Measurements from ENCODE around the gene RGS5.

The RGS5 gene

GRCh38 chr1:163178628-163179027 lies 24.1 kb downstream of the RGS5 start:
- DNase-seq = no peak

GRCh38 chr1:163176797-163177196 lies 25.9 kb downstream of the RGS5 start:
- DNase-seq = no peak

DNA sequence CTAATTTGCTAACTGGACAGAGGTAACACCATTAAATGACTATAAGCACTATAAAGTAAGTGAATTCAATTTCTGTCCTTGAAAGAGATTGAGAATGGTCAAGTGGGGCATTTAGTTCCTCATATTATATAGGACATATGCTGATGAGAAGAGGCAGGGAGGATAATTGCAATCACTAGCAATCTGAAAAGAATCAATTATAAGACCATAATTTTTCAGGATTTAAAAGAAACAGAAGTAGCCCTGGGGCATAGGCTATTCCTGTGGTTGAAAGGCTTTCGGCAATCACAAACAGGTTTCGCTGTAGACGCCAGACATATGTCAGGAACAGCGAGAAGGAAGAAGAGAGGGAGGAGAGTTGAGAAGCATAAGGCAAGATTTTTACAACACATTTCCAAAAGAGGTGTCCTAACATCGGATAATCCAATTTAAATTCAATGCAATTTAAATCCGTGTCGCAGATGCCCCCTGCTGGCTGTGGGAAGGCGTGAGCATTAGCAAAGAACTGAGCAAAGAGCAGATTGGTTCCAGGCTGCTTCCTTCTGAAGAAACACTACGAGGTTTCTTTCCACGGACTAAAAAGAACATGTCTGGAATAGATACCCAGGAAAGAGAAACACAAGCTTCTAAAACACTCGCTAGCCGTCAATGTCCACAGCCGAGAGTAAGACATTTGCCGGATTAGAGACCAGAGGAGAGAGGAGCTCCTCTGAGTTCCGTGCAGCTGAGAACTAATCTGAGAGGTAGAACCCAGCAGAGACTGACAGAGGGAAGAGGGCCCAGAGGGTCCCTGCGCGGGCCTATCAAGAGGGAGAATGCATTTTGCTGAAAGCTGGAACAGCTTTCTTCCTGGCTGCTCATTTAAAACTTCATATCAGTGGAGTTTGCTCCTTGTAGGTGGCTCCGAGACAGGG lies 27.9 kb downstream of the RGS5 start:
- no peak for DNase-seq

GRCh38 chr1:163173121-163173520 lies 29.6 kb downstream of the RGS5 start:
- no peak for DNase-seq

GRCh38 chr1:163172596-163172995 lies 30.1 kb downstream of the RGS5 start:
- DNase-seq = no peak

- DNase-seq = no peak
Observed at GRCh38 chr1:163171826-163172225, 30.9 kb downstream of the RGS5 start.

DNA sequence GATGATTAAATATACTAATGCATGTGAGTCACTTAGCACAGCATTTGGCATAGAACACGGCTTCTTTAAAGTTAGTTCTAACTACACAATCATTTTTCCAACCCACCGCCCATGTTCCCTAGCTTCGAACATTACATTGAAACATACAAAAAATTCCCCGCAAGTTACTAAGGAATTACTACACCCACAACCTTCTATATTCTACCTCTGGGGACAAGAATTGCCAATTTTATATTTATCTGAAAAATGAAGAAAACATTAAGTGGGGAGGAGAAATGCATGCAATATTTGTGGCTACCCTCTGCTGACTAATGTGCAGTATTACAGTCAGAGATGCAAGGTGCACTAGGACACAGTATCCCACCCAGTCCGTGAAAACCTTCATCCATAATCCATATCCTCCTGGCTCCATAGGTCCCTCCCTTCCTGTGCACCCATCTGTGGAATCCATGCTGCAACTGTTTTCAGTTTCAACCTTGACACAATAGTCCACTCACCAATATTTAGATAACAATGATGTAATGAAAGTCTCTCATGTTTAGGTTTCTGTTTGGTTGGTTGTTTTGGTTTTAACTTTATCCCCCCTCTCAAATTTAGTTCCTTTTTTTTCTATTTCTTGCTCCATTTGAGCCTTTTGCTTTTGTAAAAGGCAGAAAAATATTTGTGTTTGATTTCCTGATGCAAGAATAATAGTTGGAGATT lies 31.6 kb downstream of the RGS5 start:
- no peak for DNase-seq

DNA sequence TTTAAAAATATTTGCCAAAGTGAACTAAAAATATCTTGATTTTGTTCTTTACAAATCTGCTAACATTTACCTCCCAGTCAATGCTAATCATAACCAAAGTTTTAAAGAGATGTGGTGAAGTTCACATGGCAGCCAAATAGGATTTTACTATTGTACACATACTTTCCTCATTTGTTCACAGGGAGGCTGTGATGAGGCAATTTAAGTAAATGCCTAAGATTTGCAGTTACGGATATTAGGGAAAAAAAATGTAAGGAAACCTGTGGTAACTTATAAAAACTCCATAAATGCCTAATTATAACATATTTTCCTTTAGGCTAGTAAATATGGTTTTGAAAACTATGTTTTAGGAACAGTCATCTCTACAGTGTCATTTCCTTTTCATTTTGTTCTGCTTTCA lies 32.4 kb downstream of the RGS5 start:
- no peak for DNase-seq

DNA sequence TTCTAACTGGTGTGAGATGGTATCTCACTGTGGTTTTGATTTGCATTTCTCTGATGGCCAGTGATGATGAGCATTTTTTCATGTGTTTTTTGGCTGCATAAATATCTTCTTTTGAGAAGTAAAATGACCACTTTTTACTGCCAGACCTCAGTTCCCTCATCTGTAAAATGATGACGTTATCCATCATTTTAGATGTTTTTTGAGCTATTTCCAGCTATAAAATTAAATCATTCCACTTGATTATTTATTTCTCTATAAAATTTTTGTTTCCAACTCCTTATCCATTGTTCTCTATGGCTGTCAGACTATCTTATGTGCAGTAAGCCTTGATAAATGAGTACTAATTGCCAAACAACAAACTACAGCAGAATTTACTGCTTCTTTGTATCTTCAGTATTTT lies 33.2 kb downstream of the RGS5 start:
- DNase-seq = no peak

DNA sequence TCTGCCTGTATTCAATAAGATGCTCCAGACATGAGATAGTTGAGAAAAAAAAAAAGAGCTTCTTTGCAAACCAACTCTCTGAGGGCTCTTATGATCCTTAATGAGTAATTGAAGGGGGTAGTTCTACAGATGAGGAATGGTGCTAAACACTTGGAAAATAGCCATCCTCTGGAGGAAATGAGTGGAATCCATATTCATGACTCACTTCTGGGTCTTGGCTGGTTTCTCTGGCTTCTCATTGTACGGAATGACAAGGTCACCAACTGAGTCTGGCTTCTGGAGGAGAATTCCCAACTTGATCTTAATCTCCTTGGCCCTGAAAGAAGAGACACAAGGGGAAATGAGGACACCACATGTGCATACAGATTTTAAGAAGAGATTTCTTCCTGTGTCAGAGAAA lies 34.7 kb downstream of the RGS5 start:
- DNase-seq = no peak

- DNase-seq = no peak
Observed at GRCh38 chr1:163166886-163167555, 35.7 kb downstream of the RGS5 start.

DNA sequence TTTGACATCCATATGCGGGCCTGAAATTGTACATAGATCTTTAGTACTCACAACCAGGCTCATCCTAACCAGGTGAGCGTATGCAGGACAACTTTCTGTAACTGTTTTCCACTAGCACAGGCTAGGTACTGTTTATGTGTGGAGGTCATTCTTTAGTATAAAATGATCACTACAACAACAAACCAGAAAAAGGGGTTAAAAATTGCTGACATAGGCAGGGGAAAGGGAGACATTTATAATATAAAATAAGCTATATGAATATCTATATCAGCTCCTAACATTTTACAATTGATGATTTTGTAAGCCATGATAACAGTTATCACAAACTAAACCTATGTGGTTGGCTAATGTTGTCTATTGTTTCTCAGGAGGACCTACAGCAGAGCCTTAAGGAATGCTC lies 37.6 kb downstream of the RGS5 start:
- DNase-seq = no peak

DNA sequence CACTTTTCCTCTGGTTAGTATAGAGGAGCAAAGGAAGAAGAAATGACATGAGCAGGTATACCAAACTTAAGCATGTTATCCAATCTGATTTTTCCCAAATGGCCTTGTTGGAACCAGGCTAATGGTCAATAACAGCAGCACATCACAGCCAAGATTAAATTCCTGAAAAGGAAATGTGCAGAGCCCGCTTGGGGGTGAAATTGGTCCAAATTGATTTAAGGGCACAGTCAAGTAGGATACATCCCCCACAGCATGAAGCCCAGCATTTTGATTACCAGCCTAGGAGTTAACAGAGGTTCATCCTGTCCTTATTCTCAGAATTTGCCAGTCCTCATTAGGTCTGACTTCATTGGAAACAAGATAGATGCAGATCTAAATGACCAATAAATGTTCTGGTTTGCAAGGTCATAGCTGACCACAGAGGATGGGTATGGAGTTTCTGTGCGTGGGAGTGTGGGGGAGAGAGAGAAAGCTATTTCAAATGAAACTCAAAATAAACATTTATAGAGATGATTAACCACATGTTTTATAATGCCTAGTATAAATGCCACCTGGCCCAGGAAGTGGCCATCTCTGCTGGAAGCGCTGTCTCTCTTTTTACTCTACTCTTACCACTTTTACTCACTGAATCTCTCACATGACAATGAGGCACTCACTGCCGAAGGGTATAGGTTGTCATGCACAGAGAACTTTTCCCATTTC lies 38.7 kb downstream of the RGS5 start:
- DNase-seq = no peak

DNA sequence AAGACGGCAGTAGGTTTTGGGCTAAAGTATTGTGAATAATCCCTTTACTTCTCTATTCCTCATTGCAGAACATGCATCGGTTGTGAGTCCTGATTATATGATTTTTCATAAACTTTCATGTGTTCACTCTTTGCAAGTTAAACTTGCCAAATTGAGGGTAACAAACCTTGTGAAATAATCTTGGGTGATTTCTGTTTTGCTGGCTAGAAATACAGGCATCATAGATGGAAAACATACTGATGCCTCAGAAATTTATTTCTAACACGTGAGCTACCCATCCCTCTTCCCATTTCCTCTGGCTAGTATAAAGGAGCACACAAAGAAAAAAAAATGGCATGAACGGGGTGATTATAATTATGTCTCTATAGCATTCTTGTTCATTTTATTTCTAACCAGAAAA lies 39.6 kb downstream of the RGS5 start:
- no peak for DNase-seq

DNA sequence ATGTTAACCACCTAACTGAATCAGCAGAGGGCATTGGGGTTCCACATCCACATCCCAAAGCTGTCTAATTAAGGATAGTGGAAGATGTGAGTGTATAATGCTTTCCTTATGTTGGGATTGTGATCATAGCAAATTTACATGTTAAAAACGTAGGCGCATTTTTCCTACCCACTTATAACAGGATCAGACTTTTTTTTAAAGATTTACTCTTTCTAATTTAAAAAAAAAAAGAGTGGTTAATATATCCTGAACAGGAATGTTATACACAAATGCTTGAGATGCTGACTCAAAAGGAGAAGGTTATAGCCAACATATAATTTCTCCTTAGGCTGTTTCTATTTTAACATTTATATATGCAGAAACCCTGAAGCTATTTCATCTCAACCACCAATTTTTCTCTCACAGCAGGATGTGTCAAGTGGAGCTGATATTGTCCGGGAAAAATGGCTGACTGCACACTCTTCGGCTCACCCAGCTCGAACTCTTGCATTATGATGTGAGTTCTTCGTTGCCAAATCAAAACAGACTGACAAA lies 40.3 kb downstream of the RGS5 start:
- no peak for DNase-seq

DNA sequence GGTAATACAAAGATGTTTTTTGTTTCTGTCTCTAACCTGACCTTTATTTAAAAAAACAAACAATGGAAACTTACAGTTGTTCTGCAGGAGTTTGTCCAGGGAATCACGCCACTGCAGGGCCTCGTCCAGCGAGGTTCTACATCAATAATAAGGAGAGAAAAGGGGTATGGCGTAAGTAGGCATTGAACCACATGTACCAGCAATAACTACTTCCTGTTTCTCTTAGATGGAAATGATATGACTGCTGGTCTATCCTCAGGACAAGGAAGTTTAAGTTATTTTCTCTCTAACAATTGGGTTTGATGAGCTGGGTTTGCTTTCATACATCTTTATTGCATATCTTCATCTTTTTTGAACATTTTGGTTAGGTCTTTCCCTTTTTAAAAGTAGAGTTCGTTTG lies 40.9 kb downstream of the RGS5 start:
- no peak for DNase-seq

- no peak for DNase-seq
Observed at GRCh38 chr1:163161337-163161736, 41.4 kb downstream of the RGS5 start.

GRCh38 chr1:163155606-163156005 lies 47.1 kb downstream of the RGS5 start:
- DNase-seq = no peak

DNA sequence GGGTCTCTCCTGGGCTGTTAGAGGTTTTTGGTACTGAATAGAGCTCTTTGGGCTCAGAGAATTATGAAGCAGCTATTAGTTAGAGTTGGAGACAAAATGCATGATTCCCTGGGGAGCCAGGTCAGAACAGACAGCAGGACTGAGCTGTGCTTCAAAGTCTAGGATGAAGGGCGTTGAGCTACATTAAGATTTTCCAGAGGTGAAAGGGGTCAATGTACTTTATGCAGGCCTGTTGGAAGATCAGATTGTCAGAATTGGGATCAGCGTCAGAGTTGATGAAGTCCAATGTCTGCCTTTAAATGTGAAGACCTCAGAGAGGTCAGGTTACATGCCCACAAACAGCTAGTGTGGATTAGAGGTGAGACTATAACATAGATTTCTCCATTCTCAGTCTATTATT lies 53.8 kb downstream of the RGS5 start:
- no peak for DNase-seq

GRCh38 chr1:163147019-163147418 lies 55.7 kb downstream of the RGS5 start:
- DNase-seq = no peak

GRCh38 chr1:163145435-163145834 lies 57.3 kb downstream of the RGS5 start:
- no peak for DNase-seq

- DNase-seq = no peak
Observed at GRCh38 chr1:163144418-163144817, 58.3 kb downstream of the RGS5 start.

GRCh38 chr1:163142152-163142551 lies 60.6 kb downstream of the RGS5 start:
- no peak for DNase-seq

Measured in activated gamma-delta T cell (primary cell).